GM19099 (cell line): ENCODE data around the gene MBD4.

Experiments used
- POLR2A ChIP-seq: IDR thresholded peaks from 3 replicates; pipeline ENCODE4 v1.6.1; 2011; ENCODE audit warnings: low read depth; ENCODE audit not compliant: insufficient read length; ENCODE audit errors: extremely low read depth

Gene MBD4

DNA sequence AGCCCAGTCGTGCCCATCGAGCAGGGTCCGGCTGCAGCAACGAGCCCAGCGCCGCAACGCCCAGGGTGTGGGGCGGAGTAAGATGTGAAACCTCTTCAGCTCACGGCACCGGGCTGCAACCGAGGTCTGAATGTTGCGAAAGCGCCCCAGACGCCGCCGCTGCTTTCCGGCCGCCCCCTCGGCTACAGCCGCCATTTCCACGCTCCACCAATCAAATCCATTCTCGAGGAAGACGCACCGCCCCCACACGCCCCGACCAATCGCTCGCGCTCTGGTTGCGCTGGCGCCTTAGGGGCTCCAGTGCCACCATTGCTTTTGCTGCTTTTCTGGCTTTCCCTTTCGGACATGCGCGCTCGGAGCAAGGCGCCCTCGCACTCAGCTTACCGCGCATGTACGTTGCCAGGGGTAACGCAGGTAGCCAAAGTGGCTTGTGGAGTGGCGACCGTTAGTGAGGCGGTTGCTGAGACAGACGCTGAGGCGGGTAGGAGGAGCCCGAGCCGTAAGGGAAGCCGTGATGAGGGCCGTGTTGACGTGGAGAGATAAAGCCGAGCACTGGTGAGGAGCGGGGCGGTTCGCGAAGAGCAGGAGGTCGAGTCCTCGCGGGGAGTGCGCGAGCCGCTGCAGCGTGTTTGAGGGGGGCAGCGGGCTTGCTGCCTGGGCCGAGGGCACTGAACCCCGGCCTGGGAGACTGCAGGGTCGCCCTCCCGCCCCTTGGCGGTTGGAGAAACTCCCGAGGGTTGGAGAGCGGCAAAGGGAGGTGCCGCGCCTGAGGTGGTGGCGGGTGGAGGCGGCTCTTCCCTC lies at the start of gene MBD4, which contains the start of gene IFT122:
MBD4 (minus strand) TSS at position 132 of the 801 bp plus-strand sequence; CDS start at position 17, 115 bp downstream.
IFT122 (plus strand) TSS at position 408 of the 801 bp plus-strand sequence; CDS start at position 515, 107 bp downstream.
- TF ChIP-seq POLR2A: peak; percentile 94

- no peak for TF ChIP-seq POLR2A
Measured at GRCh38 chr3:129487183-129487867, 47.6 kb upstream of the MBD4 start.

DNA sequence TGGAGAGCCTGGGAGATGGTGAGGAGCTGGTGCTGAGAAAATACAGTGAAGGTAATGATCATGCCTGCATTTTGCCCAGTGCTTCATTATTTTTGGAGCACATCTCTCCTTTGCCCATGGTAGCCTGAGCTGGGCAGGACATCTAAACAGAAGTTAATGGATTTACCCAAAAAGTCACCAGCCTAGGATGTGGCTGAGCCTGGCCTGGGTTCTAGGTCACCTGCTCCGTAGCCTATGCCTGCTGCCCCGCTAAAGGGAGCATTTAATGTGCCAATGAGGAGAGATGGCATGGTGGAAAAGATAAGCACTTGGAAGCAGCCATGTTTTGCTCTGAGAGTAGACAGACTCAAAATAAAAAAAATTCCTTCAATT lies 46.9 kb upstream of the MBD4 start:
- no peak for TF ChIP-seq POLR2A

DNA sequence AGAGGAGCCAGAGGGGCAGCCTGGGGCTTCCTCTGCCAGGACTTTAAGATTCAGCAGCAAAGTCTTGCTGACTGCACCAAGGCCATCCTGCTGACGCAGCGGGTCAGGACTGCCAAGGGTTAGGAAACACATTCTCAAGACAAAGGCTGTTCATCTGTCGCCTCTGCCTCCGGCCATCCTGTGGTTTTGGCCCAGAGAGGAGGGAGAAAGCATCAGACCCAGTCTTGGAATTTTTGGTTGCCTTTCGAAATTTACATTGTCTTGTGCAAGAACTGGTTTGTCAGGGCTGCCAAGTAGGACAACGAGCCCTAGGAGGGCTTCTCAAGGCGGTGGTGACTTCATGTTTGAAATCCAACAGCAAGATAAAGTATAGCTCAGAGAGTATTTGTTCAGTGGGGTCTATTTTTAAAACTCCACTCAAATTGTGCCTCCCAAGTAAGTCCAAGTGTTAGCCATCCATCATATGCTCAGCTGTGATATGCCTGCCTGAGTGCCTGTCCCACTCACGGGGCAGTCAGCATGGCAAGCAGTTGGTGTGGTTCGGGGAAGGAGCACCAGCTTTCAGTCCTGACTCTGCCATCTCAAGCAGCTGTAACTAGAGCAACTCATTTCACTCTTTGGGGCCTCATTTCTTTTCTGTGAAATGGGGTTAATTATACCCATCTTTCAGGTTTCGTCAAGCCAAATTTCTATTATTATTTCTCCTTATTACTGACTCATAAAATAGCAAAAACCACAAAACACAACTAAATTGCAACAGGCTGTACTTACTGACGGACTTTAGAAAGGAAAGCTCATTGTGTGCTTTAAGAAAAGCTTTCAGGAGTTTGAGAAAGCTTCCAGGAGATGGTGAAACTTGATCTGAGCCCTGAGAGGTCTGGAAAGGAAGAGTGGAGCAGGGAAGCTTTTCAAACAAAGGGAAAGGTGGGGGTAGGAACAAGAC lies 46.2 kb upstream of the MBD4 start:
- no peak for TF ChIP-seq POLR2A

- no peak for TF ChIP-seq POLR2A
Measured at GRCh38 chr3:129483870-129484269, 44.1 kb upstream of the MBD4 start.

DNA sequence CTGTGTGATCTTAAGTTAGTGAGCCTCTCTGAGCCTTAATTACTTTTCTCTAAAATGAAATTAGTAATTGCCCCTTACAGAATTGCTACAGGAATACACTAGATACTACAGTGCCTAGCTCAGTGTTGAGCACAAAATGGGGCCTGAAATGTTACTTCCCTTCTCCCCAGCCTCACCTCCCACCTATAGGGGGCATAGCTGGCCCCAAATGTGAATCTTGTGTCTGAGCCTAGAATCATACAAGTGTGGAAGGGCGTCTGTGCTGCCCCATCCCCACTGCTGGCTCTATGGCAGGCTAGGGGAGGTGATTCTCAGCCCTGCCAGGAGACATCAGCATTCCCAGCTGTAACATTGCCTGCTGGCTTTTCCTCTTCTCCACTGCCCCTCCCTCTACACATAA lies 43.0 kb upstream of the MBD4 start:
- no peak for TF ChIP-seq POLR2A

- TF ChIP-seq POLR2A: no peak
Measured at GRCh38 chr3:129481766-129482332, 42.1 kb upstream of the MBD4 start.

DNA sequence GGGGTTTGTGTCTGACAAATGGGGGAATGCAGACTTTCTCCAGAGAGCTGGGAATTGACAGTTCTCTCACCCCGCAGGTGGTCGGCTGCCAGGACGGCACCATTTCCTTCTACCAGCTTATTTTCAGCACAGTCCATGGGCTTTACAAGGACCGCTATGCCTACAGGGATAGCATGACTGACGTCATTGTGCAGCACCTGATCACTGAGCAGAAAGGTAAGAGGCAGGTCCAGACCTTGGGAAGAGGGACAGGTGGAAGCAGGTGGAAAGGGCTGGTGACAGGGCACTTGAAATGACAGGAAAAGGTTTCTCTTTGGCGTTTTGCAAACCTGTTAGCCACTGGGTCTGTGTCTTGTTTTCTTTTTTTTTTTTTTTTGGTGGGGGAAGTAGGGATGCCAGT lies 36.8 kb upstream of the MBD4 start:
- TF ChIP-seq POLR2A: no peak

- TF ChIP-seq POLR2A: no peak
Measured at GRCh38 chr3:129475863-129476262, 36.1 kb upstream of the MBD4 start.

DNA sequence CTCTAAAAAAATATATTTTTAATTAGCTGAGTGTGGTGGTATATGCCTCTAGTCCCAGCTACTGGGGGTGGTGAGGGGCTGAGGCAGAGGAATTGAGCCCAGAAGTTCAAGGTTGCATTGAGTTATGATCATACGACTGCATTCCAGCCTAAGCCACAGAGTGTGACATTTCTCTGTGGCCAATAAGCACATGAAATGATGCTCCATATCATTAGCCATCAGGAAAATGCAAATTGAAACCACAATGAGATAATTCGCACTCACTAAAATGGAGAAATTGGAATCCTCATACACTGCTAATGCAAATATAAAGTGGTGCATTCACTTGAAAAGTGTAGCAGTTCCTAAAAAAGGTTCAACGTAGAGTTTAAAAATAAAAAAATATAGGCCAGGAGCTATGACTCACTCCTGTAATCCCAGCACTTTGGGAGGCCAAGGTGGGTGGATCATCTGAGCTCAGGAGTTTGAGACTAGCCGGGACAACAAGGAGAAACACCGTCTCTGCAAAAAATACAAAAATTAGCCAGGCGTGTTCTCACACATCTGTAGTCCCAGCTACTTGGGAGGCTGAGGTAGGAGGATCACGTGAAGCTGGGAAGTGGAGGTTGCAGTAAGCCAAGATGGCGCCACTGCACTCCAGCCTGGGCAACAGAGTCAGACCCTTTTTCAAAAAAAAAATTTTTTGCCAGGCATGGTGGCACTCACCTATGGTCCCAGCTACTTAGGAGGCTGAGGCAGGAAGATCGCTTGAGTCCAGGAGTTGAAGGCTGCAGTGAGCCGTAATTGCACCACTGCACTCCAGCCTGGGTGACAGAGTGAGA lies 35.4 kb upstream of the MBD4 start:
- no peak for TF ChIP-seq POLR2A

DNA sequence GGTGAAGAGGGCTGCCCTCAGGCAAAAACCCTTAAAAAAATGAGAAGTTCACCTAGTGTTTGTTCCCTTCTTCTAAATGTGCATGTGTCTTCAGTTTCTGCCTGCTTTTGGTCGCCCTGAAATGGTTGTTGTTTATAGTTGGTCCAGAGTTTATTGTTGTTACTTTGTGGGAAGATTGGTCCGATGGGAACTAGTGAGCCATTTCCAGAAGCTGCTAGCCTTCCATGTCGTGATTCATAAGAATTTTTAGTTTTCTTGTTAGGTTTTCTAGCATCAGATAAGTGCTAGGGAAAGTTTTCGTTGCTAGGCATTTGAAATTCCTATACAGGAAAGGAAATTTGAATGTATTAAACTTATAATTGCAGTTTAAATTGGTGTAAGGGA lies 34.0 kb upstream of the MBD4 start:
- TF ChIP-seq POLR2A: no peak

DNA sequence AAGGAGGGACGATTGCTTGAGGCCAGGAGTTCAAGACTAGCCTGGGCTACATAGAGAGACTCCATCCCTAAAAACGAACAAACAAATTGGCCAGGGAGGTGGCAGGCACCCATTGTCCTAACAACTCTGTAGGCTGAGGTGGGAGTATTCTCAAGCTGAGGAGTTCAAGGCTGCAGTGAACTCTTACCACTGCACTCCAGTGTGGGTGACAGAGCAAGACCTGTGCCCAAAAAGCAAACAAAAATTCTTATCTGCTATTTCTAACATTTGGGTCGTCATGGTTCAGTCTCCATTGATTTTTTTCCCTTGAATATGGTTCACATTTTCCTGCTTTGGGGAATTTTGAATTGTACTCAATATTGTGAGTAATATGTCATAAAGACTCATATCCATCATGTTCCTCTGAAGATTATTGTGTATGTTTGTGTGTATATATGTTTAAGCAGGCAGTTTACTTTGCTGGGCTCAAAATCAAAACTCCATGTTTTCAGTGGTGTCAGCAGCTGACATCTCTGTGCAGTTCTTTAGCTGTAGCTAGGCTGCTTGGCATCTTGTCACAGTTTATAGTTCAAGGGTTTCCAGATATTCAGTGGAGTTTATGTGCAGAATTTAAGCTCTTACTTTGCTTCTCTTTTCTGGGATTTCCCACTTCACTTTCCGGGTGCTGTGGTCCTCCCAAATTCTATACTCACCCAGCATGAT lies 33.5 kb upstream of the MBD4 start:
- TF ChIP-seq POLR2A: no peak

DNA sequence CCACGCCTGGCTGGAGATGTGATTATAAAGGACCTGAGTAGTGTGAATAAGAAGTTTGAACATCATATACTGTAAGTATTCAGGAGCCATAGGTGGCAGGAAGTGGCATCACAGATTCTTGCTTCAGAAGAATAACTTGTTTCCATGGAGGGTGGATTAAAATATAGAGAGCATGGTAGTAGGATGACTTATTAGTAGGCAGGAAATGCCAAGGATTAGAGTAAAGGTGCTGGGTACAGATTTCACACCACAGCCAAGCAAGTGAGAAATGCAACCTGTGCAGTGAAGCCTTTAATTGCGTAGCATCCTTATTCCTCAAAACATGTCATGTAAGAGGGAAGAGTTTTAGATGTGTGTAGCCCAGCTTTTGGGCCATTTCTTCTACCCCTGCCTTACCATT lies 31.1 kb upstream of the MBD4 start:
- no peak for TF ChIP-seq POLR2A
